Embryonic facial prominence (tissue), 1 donor: ENCODE data around the gene ADGB.
A peak's percentile ranks its signal among the peaks of the same experiment; 100 is the strongest.
"Not testable (repeated sequence)": the region's sequence is repeated elsewhere in the genome, so short reads cannot be mapped to it uniquely, and the experiment has no call there.

Experiments
- DNase-seq: peaks from one replicate; pipeline ENCODE4 v3.0.0-alpha.2; 2016; ENCODE audit errors: extremely low spot score

ADGB gene

GRCh38 chr6:146815511-146816462 lies 217.0 kb downstream of the ADGB start:
- not testable (repeated sequence) for DNase-seq

DNA sequence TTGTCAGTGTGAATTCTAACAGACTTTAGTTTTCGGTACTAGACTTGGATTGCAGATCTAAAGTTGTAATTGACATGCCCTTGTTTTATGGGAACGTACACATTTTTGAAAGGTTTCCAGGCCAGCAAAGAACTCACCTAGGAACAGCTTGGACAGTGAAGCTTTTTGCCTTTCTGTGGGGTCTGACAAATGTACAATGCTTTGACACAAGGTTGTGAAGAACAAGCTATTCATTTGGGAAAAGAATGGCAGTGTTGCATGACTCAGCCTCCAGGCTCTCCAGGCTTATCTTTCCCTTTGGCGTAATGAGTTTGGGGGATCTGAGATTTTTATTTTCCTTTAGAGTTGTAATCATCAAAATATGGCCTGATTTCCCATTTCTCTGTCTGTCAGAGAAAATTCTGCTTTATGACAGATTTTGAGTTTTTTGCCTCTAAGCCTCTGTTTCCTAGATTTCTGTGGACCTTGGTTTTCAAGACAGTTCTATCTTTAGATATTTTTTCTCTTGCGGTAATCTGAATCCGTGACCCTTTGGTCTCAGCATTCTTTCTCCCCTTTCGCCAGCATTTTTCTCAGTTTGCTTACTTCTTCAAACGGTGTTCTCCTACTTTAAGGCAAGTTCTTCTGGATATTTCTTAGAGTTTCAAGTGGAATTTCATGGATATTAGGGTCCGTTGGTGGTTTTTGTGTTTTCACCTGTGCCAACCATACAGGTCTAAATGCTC lies 221.0 kb downstream of the ADGB start:
- no peak for DNase-seq

GRCh38 chr6:146827216-146827928 lies 228.6 kb downstream of the ADGB start:
- DNase-seq = no peak

DNA sequence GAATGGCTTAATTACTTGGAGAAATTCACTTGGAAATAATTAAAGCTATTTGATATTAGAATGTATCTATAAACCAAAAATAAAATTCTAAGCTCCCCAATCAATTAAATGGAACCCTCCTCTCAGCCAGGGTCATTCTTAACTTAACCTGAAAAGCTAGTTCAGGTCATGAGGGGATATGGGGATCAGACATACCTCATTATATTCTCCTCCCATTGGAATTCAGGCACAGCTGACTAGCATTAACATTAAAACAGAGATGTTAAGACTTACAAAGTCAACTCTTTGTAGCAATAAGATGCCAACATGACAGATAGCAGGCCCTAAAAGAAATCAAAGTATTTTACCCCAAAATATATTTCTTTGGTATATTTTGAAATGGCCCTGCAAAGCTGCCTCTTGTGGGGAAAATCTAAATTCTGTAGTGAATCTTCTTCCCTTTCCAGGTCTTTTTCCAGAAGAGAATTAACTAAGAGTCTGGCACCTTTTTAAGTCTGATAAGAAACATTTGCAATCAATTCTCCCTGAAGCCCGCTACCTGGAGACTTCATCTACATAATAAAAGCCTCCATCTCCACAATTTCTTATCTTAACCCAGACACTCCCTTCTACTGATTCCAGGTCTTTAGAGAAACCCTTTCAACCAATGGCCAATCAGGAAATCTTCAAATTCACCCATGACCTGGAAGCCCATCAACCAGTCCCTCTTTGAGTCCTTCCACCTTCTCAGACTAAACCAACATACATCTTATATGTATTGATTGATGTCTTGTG lies 231.2 kb downstream of the ADGB start:
- DNase-seq = no peak

DNA sequence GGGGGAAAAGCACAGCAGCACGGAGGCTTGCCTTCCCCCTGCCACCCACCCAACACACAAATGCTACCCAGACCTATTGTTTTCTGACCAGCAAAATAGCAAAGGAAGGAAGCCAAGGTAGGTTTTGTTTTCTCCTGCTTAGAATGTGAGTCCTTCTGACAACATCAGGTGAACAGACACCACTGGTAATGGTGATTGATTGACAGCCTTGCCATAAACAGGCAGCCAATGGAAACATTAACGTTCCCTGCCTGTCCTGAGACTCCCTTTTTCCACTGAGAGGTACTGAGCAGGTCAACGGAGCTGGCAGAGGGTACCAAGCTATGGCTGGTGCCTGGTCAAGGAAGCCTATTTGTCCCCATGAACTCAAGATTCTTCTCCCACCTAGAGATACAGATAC lies 234.4 kb downstream of the ADGB start:
- DNase-seq = no peak

DNA sequence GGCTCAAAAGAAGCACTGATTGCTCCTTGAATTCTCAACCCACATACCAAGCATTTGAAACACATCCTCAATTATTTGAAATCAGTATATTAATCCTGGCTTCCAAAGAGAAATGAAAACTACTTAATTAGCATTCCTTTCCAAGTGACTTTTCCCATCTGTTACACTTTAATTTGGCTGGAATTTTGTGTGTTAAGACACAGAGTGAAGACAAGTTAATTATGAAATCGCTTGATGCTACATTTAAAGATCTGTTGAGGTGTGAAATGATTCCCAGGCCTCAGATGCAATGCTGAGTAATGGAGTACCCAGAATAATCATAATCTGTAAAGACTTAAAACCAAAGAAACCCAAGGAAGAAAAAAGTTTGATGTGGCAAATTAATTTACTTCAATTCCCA lies 241.4 kb downstream of the ADGB start:
- no peak for DNase-seq

DNA sequence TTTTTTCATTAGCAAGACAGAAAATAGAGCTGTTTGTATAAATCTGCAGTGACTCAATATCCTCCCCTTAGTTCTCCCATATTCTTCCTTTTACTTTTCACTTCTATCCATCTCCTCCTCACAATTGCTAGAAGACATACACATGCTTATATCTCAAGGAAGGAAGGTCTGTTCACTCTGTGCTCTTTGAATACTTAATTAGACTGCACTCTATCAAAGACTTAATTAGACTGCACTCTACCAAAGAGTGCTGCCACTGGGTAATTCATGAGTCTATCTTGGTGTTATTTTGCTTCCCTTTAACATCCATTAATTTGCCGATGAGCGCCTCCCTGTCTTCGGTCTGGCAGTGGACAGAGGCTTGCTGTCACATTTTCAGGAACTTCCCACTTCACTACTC lies 241.9 kb downstream of the ADGB start:
- DNase-seq = no peak

DNA sequence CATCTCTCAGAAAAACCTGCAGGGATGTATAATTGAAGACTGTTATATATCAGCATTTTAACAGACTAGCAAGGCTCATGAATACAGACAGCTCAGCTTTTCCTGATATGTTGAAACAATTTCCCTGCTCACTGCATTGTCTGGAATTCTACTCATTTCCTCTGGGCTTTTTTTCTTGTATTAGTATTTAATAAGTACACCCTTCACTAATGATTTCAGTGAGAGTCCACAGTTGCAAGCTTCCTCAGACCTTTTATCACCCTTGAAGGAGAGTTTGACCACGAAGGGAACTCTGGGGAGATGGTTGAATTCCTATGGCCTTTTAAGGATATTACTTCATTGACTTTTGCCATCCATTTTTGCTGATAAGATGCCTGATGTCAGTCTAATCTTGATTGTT lies 248.7 kb downstream of the ADGB start:
- DNase-seq = no peak

DNA sequence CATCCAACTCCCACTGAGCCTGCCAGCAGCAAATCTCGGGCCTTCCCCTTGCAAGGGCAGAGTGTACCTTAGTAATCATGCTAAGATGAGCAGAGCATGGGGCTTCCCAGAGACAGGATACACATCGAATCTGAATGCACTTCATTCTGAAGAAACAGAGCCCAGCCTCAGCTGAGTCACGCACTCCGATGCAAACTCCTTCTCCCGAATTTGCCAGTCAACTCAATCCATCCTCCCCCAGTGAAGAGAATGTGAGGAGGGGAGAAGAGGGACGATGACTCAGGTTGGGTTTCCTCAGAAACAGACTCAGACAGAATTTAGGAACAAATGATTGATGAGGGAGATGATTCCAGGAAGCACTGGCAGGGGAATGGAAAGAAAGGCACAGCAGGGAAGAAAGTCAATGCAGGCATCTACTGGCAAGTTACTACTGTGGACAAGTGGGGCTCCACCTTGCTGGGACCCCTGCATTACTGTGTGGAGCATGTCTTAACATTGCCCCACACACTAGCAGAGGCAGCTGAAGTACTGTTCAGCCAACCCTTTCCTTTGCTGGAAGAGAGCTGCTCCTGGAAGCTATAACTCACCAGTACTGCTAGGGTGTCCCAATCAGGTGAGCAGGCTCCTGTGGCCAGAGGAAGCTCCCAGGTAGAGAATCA lies 251.6 kb downstream of the ADGB start:
- DNase-seq = no peak

DNA sequence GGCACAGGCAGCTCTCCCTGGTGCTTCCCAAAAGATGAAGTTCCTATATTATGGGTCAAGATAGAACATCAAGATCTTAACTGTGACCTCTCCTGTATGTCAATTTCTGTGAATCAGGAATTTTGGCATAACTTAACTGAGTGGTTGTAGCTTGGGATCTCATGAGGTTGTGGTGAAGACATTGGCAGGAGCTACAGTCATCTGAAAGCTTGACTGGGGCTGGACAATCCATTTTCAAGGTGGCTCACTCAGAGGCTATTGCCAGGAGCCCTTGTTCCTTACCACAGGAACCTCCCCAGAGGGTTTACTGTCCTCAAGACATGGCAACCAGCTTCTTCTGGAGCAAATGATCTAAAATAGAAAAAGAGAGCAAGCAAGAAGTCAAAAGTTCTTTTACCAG lies 252.2 kb downstream of the ADGB start:
- no peak for DNase-seq

GRCh38 chr6:146851837-146852236 lies 253.1 kb downstream of the ADGB start:
- no peak for DNase-seq

DNA sequence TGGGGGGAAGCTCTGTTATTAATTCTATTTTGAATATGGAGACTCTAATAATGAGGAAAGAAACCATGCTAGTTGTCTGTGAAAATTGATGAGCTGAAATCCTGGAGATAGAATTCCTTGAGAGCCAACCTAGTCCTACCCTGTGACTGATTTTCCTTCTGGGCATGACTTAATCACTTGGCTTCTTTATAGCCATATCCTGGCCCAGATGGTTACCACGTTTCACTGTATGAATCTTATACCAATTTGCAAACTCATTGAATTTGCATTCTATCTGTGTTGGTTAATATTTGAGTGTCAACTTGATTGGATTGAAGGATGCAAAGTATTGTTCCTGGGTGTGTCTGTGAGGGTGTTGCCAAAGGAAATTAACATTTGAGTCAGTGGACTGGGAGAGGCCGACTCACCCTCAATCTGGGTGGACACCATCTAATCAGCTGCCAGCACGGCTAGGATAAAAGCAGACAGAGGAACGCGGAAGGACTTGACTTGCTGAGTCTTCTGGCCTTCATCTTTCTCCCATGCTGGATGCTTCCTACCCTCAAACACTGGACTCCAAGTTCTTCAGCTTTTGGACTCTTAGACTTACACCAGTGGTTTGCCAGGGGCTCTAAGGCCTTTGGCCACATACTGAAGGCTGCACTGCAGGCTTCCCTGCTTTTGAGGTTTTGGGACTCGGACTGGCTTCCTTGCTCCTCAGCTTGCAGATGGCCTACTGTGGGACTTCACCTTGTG lies 255.9 kb downstream of the ADGB start:
- not testable (repeated sequence) for DNase-seq

DNA sequence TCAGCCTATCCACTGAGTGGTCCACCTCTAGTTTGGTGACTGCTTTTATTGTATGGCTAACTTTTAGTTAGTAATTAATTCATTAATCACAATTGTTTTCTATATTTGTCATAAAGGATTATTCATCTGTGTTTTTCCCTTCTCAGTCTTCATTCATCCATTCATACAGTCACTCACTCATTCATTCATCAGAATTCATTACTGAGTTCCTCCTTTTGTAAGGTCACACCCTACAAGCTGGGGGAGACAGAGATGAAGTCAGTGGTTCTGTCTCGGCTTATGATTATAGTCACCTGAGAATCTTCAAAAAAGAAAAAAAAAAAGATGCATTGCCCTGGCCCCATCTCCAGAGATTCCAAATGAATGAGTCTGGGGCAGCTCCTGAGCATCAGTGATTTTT lies 257.1 kb downstream of the ADGB start:
- no peak for DNase-seq

GRCh38 chr6:146856296-146856695 lies 257.5 kb downstream of the ADGB start:
- DNase-seq = no peak

DNA sequence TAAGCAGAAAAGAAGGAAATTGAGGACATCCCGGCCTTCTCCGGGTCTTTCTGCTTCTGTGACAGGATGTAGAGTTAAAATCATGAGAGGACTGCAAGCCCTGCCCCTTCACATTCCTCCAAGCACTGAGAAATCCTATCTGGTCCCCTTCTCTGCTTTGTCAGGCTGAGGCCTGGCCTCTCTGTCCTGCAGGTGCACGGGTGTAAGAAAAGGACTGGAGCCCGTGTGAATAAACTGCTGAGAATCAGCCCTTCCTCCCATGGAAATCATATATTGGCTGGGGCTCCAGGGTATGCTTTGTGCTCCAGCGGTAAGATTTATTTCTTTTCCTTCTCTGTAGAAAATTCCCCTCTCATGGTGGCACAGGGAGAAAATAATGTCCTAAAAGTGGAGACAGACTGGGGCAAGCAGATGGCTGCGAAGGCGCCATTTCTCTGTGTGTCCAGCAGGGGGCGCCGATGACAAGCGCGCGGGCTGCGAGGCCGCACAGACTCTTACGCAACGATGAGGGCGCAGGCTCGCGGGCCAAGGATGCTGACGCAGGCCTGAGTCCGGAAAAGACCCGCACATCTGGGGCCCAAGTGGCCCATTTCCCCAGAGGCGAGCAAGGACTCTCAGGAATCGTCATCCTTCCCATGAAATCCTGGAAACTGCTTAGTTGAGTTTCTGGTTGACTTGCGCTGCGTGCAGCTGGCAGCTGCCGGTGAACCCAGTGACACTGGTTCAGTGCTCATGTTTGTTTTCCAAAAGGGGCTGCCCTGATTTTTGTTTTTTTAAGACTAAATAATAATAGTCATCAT lies 258.6 kb downstream of the ADGB start:
- peak; percentile 65 for DNase-seq

DNA sequence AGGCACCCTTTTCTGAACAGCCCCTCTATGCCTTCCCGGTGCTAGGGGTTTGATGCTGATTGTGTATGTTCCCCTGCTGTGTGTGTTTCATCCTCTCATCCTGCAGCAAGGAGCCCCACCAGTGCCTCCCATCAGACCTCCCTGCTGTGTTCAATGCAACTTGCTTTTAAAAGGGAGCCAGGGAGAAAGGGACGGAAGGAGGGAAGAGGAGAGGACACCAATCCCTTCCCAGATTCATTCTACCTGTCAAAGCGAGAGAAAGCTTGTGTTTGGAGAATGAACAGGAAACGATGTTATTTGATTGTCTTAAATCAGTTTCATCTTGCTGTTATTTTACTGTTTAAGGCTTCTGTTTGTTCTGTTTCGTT lies 259.2 kb downstream of the ADGB start:
- no peak for DNase-seq

DNA sequence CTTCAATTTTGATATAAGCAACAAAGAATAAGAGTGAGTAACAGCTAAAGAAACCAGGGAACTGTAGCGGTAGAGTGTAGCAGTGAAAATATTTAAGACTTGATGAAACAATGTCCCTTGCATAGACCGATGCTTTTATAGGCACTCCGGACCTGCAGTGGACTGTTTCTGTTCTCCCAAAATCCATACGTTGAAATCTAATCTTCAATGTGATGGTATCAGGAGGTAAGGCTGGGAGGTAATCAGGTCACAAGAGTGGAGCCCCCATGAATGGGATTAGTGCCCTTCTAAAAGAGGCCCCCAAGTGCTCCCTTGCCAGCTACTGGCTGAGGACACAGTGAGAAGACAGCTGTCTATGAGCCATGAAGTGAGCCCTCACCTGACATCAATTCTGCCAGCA lies 260.4 kb downstream of the ADGB start:
- no peak for DNase-seq

DNA sequence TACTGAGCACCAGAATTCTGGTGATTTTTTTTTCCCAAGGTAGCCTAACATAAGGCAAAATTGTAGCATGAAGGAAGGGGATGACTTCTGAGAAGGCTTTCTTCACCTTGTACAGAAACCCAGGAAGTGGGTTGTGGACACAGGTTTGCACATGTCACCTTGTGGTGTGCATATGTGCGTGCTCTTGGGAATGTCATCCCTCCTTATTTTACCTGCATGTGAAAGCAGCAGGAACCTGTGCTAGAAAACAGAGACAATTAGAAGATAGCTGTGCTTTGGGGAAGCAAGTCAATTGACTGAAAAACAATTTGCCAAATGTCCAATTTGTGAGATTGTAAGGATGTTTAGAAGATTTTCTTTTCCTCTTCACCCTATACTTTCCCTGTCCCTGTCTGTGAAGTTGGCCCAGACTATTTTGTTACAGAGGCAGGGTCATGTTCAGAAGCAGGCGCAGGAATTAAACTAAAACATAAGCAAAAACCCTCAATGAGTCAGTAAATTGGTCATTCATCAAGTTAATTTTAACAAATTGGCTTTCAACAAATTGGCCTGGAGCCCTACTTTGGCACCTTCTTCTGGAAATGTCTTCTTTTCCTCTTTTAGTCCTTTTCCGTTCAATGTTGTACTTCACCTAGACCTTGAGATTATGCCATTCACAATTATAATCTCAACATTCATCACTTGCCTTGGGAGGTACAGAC lies 261.2 kb downstream of the ADGB start:
- DNase-seq = no peak

DNA sequence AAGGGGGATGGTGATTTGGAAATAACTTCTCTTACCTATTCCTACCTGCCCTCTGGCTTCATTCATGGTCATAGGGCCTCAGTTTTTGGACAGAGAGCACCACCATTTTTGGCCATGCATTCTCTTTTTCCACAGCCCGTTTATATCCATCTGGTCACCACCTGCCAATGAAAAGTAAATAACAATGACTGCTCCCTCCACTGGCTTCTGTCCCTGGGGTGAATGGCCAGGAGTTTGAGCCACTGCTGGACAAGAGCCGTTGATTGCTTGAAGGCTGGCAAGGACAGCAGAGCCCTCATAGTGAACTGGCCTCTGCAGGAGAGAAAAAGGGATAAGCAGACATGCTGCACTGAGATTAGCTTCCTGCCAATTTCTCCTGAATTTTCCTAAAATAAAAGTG lies 261.8 kb downstream of the ADGB start:
- DNase-seq = no peak
